GM23338 (cell line): ENCODE measurements around the gene MXRA7. TPM values are rescaled to one million over a fixed set of nuclear protein-coding genes. Genes with fewer than 3 reads are reported as not detected.

Experiments
- ATAC-seq: fragments of 200-7000 bp; cut with Tn5 transposase; 3 replicates; pipeline ENCODE4 v1.9.1; 2020
- DNase-seq: peaks from one replicate; pipeline ENCODE4 v3.0.0-alpha.2; 2015; ENCODE audit warnings: low spot score
- H2AFZ ChIP-seq: fragments of 200-600 bp; sonication (generic); 2 replicates; pipeline ENCODE4 v1.8.0; 2016; ENCODE audit warnings: antibody characterized with exemption, mild to moderate bottlenecking, moderate library complexity
- H3F3A ChIP-seq: fragments of 200-600 bp; sonication (generic); replicated peaks from 2 replicates; pipeline ENCODE4 v1.8.0; 2017; ENCODE audit warnings: antibody characterized with exemption, mixed run types, low read depth
- H3K27ac ChIP-seq: fragments of 200-600 bp; sonication (generic); 2 replicates; pipeline ENCODE4 v1.6.1; 2016; ENCODE audit warnings: low read depth
- H3K27me3 ChIP-seq: fragments of 200-600 bp; sonication (generic); 2 replicates; pipeline ENCODE4 v1.8.0; 2016; ENCODE audit warnings: mild to moderate bottlenecking, mixed run types, moderate library complexity; ENCODE audit not compliant: insufficient read depth
- H3K36me3 ChIP-seq: fragments of 200-600 bp; sonication (generic); 2 replicates; pipeline ENCODE4 v1.8.0; 2016; ENCODE audit warnings: mild to moderate bottlenecking; ENCODE audit not compliant: insufficient read depth
- H3K4me1 ChIP-seq: fragments of 200-600 bp; sonication (generic); 2 replicates; pipeline ENCODE4 v1.8.0; 2016; ENCODE audit warnings: mild to moderate bottlenecking, moderate library complexity; ENCODE audit not compliant: insufficient read depth
- H3K4me2 ChIP-seq: fragments of 200-600 bp; sonication (generic); 2 replicates; pipeline ENCODE4 v1.7.1; 2017; ENCODE audit warnings: mixed run types
- H3K4me3 ChIP-seq: fragments of 200-600 bp; sonication (generic); 2 replicates; pipeline ENCODE4 v1.6.1; 2016; ENCODE audit warnings: mixed run types
- H3K79me2 ChIP-seq: fragments of 200-600 bp; sonication (generic); replicated peaks from 2 replicates; pipeline ENCODE4 v1.8.0; 2017; ENCODE audit warnings: mild to moderate bottlenecking; ENCODE audit not compliant: insufficient read depth
- H3K9me2 ChIP-seq: fragments of 200-600 bp; sonication (generic); 2 replicates; pipeline ENCODE4 v1.8.0; 2017; ENCODE audit not compliant: insufficient read depth
- H4K20me1 ChIP-seq: fragments of 200-600 bp; sonication (generic); replicated peaks from 2 replicates; pipeline ENCODE4 v1.8.0; 2017; ENCODE audit warnings: mild to moderate bottlenecking; ENCODE audit not compliant: insufficient read depth
- H3K27ac Mint-ChIP-seq: 2 replicates; pipeline ENCODE4 v1.8.0; 2020; ENCODE audit warnings: inconsistent platforms, mild to moderate bottlenecking, moderate library complexity, mixed read lengths
- H3K27me3 Mint-ChIP-seq: 3 replicates; pipeline ENCODE4 v1.8.0; 2022; ENCODE audit warnings: low read depth, mild to moderate bottlenecking, moderate library complexity, mixed read lengths, inconsistent platforms; ENCODE audit not compliant: insufficient read depth, poor library complexity
- H3K36me3 Mint-ChIP-seq: 3 replicates; pipeline ENCODE4 v1.8.0; 2021; ENCODE audit warnings: low read depth, mild to moderate bottlenecking, inconsistent platforms, moderate library complexity, mixed read lengths
- H3K4me1 Mint-ChIP-seq: 3 replicates; pipeline ENCODE4 v1.8.0; 2020; ENCODE audit warnings: mild to moderate bottlenecking, inconsistent platforms, mixed read lengths
- H3K4me3 Mint-ChIP-seq: 3 replicates; pipeline ENCODE4 v1.8.0; 2021; ENCODE audit warnings: moderate library complexity, mild to moderate bottlenecking, inconsistent platforms, mixed read lengths
- H3K9me3 Mint-ChIP-seq: 3 replicates; pipeline ENCODE4 v1.8.0; 2020; ENCODE audit warnings: moderate library complexity, mild to moderate bottlenecking, inconsistent platforms, mixed read lengths
- CREB1 ChIP-seq: fragments of 250-450 bp; sonication (Bioruptor Pico); IDR thresholded peaks from 2 replicates; pipeline ENCODE4 v1.5.0; 2020; ENCODE audit warnings: low read depth, mild to moderate bottlenecking, moderate library complexity
- NANOG ChIP-seq: IDR thresholded peaks from 2 replicates; pipeline ENCODE4 v1.6.1; 2016; ENCODE audit warnings: antibody characterized with exemption, borderline replicate concordance
- STAT1 ChIP-seq: IDR thresholded peaks from one replicate; pipeline ENCODE4 v1.6.1; 2016; ENCODE audit warnings: antibody characterized with exemption; ENCODE audit not compliant: unreplicated experiment
- ZNF114 ChIP-seq: fragments of 250-450 bp; sonication (Bioruptor Pico); IDR thresholded peaks from 2 replicates; pipeline ENCODE4 v1.5.0; 2020; ENCODE audit warnings: mild to moderate bottlenecking, moderate library complexity
- polyA plus RNA-seq: library from polyadenylated mRNA; unstranded; fragments of >200 nt; fragmentation: Nextera tagmentation; extraction: Ambion mirVana; gene quantifications from 2 replicates; pipeline ENCODE4 v1.2.1, GENCODE V29; 2016
- total RNA-seq: library from RNA; depleted of rRNA; stranded (reverse); fragments of >200 nt; shearing (Covaris generic); gene quantifications from 2 replicates; pipeline ENCODE4 v1.2.3, GENCODE V29; 2014
- TF ChIP-seq, protein P1 (sequence below): fragments of 250-450 bp; sonication (Bioruptor Pico); IDR thresholded peaks from 2 replicates; pipeline ENCODE4 v1.5.0; 2020; ENCODE audit warnings: mild to moderate bottlenecking, moderate library complexity
- TF ChIP-seq, protein P2 (sequence below): IDR thresholded peaks from one replicate; pipeline ENCODE4 v1.6.1; 2018; ENCODE audit warnings: antibody characterized with exemption; ENCODE audit not compliant: unreplicated experiment

The MXRA7 gene
- total and polyA plus RNA-seq, 2 experiments from 2014 or later: 12.1 to 46.6 TPM

GRCh38 chr17:76706817-76707216 is 3.9 kb downstream of the MXRA7 start:
- H3K4me1 ChIP-seq: peaks cover 32% of the 10 kb centered on the region
- no peak for ATAC-seq

More at GRCh38 chr17:76706817-76707216, 3.9 kb downstream of the MXRA7 start:
- 0 out of 3 replicates have a peak, but pooled peaks cover 2% of the 10 kb centered on the region for H3K36me3 Mint-ChIP-seq
- Histone ChIP-seq H3K4me3 (no peak overlapping the region), H3K4me2 (no peak overlapping the region), H3K9me2 (no peaks in the 10 kb centered on the region), H3K79me2 (peaks cover 28% of the 10 kb centered on the region), H4K20me1 (peaks cover 10% of the 10 kb centered on the region; the same call in 1 of the 2 replicates), H3K36me3 (no peaks in the 10 kb centered on the region), H2AFZ (no peak overlapping the region), H3F3A (peaks cover 8% of the 10 kb centered on the region), H3K27me3 (peaks cover 18% of the 10 kb centered on the region), H3K27ac (no peak overlapping the region)
- no peak overlapping the region; the same call in 2 of the 3 replicates for H3K4me3 Mint-ChIP-seq
- no peak overlapping the region for H3K27ac Mint-ChIP-seq
- no peak for DNase-seq
- peaks cover 33% of the 10 kb centered on the region for H3K27me3 Mint-ChIP-seq
- peaks cover 36% of the 10 kb centered on the region for H3K4me1 Mint-ChIP-seq
- TF ChIP-seq, protein P1, sequence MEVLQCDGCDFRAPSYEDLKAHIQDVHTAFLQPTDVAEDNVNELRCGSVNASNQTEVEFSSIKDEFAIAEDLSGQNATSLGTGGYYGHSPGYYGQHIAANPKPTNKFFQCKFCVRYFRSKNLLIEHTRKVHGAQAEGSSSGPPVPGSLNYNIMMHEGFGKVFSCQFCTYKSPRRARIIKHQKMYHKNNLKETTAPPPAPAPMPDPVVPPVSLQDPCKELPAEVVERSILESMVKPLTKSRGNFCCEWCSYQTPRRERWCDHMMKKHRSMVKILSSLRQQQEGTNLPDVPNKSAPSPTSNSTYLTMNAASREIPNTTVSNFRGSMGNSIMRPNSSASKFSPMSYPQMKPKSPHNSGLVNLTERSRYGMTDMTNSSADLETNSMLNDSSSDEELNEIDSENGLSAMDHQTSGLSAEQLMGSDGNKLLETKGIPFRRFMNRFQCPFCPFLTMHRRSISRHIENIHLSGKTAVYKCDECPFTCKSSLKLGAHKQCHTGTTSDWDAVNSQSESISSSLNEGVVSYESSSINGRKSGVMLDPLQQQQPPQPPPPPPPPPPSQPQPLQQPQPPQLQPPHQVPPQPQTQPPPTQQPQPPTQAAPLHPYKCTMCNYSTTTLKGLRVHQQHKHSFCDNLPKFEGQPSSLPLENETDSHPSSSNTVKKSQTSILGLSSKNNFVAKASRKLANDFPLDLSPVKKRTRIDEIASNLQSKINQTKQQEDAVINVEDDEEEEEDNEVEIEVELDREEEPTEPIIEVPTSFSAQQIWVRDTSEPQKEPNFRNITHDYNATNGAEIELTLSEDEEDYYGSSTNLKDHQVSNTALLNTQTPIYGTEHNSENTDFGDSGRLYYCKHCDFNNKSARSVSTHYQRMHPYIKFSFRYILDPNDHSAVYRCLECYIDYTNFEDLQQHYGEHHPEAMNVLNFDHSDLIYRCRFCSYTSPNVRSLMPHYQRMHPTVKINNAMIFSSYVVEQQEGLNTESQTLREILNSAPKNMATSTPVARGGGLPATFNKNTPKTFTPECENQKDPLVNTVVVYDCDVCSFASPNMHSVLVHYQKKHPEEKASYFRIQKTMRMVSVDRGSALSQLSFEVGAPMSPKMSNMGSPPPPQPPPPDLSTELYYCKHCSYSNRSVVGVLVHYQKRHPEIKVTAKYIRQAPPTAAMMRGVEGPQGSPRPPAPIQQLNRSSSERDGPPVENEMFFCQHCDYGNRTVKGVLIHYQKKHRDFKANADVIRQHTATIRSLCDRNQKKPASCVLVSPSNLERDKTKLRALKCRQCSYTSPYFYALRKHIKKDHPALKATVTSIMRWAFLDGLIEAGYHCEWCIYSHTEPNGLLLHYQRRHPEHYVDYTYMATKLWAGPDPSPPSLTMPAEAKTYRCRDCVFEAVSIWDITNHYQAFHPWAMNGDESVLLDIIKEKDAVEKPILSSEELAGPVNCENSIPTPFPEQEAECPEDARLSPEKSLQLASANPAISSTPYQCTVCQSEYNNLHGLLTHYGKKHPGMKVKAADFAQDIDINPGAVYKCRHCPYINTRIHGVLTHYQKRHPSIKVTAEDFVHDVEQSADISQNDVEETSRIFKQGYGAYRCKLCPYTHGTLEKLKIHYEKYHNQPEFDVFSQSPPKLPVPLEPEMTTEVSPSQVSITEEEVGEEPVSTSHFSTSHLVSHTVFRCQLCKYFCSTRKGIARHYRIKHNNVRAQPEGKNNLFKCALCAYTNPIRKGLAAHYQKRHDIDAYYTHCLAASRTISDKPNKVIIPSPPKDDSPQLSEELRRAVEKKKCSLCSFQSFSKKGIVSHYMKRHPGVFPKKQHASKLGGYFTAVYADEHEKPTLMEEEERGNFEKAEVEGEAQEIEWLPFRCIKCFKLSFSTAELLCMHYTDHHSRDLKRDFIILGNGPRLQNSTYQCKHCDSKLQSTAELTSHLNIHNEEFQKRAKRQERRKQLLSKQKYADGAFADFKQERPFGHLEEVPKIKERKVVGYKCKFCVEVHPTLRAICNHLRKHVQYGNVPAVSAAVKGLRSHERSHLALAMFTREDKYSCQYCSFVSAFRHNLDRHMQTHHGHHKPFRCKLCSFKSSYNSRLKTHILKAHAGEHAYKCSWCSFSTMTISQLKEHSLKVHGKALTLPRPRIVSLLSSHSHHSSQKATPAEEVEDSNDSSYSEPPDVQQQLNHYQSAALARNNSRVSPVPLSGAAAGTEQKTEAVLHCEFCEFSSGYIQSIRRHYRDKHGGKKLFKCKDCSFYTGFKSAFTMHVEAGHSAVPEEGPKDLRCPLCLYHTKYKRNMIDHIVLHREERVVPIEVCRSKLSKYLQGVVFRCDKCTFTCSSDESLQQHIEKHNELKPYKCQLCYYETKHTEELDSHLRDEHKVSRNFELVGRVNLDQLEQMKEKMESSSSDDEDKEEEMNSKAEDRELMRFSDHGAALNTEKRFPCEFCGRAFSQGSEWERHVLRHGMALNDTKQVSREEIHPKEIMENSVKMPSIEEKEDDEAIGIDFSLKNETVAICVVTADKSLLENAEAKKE (CRISPR knock-in tag): no peak
- TF ChIP-seq NANOG (no peak), CREB1 (no peak), ZNF114 (CRISPR knock-in tag) (no peak), STAT1 (no peak)
- TF ChIP-seq, protein P2, sequence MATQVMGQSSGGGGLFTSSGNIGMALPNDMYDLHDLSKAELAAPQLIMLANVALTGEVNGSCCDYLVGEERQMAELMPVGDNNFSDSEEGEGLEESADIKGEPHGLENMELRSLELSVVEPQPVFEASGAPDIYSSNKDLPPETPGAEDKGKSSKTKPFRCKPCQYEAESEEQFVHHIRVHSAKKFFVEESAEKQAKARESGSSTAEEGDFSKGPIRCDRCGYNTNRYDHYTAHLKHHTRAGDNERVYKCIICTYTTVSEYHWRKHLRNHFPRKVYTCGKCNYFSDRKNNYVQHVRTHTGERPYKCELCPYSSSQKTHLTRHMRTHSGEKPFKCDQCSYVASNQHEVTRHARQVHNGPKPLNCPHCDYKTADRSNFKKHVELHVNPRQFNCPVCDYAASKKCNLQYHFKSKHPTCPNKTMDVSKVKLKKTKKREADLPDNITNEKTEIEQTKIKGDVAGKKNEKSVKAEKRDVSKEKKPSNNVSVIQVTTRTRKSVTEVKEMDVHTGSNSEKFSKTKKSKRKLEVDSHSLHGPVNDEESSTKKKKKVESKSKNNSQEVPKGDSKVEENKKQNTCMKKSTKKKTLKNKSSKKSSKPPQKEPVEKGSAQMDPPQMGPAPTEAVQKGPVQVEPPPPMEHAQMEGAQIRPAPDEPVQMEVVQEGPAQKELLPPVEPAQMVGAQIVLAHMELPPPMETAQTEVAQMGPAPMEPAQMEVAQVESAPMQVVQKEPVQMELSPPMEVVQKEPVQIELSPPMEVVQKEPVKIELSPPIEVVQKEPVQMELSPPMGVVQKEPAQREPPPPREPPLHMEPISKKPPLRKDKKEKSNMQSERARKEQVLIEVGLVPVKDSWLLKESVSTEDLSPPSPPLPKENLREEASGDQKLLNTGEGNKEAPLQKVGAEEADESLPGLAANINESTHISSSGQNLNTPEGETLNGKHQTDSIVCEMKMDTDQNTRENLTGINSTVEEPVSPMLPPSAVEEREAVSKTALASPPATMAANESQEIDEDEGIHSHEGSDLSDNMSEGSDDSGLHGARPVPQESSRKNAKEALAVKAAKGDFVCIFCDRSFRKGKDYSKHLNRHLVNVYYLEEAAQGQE: no peak
- no peaks in the 10 kb centered on the region; the same call in 2 of the 3 replicates for H3K9me3 Mint-ChIP-seq
